Stimulated activated CD4-positive, alpha-beta T cell treated with anti-CD3 and anti-CD28 coated beads, Interleukin-4, amount 100 ng/mL, for 24 hours (primary cell): ENCODE measurements around the gene UEVLD.

Experiments used
- DNase-seq: peaks from one replicate; pipeline ENCODE4 v3.0.0-alpha.2; 2020

UEVLD gene

GRCh38 chr11:18495271-18495670 lies 93.3 kb downstream of the UEVLD start:
- DNase-seq: no peak

GRCh38 chr11:18493310-18493709 lies 95.2 kb downstream of the UEVLD start:
- no peak for DNase-seq

- no peak for DNase-seq
Measured at GRCh38 chr11:18492888-18493287, 95.6 kb downstream of the UEVLD start.

DNA sequence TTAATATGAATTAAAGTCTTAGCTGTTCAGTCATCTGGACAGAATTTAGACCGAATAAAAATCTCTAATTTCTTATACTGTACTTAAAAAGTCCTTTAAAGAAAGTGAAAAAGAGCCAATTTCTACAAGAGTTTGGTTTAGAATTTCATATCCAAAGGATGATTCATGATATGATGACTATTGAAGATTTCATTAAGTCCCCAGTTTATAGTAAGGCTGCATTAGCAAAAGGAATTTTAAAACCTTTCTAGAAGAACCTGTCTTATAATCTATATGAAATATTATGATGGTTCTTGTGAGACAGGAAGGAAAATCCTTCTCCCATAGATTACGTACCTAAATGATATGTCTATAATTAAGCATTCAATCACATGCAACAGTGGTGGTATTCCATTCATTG lies 96.6 kb downstream of the UEVLD start:
- no peak for DNase-seq

DNA sequence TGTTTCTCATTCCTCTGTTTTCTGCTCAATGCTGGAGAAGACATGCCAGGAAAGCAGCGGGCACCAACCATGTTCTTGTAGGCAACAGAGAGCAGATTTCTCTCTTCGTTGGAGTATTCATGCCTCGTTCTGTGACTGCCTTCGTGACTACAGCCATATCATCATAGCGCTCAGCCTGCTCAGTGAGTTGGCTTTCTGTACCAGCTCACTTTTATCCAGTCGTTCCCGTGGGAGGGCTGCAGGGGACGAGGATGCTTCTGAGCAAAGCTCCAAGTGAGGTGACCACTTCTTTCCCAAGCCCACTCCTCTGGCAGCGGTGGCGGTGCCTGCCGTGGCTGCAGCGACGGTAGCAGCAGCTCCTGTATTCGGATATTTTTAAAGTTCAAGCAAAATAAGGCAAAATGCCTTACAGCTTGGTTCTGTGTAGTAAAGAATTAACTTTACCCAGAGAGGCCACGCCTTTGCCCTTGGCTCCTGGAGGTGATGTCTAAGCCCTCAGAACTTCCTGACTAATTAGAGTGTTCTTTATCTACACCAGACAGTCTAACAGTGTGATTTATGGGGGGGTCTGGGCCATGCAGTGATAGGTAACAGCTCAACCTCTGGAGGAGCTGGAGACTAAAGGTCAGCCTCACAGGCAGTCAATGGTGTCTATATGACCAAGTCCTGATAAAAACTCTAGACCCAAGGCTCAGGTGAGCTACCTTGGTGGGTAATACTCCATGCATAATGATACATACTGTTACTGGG lies 97.6 kb downstream of the UEVLD start:
- DNase-seq: no peak

GRCh38 chr11:18490319-18490718 lies 98.2 kb downstream of the UEVLD start:
- DNase-seq: no peak

DNA sequence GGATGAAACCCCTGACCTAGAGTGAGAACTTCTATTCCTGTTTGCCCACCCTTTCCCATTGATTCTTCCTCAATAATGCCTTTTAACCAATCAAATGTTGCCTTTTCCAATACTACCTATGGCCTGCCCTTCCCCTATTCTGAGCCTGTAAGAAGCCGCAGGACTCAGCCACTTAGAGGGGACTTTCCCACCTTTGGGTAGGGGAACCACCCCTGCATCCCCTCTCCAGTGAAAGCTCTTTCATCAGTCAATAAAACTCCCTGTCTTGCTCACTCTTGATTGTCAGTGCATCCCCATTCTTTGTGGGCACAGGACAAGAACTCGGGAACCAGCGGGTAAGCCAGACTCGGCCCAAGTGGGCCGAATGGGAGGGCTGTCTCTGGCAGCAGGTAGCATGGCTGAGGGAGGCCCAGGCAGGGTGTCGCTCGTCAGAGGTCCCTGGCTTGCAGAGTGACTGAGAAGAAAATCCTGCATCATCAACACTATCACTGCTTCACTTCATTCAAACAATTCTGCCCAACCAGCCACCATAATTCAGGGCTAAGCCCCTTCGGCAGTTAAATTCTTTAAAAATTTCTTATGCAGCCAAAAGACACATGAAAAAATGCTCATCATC lies 102.5 kb downstream of the UEVLD start:
- DNase-seq: no peak
